HL-60/S4 treated with phorbol 12-myristate 13-acetate at 8.2 ng/mL for 4 days and 3 days (cell line): Measurements from ENCODE around the gene NCKAP5.

Experiments used
- in situ Hi-C: fragments of 300-500 bp; cut with MboI; formaldehyde crosslinking; loops from 2 replicates; pipeline ENCODE4 v1.15.0; 2022; ENCODE audit warnings: low sequenced_read_pairs

Gene NCKAP5

DNA sequence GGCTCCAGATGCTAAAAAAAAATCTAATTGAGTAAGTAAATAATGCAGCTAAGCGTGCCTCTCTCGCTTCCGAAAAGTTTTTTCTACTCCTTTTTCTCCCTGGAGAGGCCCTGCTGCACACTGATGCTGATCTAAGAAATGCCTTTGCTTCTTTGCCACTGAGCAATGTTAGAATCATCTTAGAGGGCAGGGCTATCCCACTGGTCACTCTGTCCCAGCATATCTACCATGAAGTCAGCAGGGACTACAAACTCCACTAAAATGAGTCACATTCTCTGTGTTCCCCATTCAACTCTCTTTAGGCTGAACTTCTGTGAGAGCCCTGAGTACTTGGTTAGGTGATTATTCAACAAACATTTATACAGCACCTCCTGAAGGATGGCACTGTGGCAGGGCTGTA lies 770.7 kb downstream of the NCKAP5 start:
- in situ Hi-C loops = no loop called here

DNA sequence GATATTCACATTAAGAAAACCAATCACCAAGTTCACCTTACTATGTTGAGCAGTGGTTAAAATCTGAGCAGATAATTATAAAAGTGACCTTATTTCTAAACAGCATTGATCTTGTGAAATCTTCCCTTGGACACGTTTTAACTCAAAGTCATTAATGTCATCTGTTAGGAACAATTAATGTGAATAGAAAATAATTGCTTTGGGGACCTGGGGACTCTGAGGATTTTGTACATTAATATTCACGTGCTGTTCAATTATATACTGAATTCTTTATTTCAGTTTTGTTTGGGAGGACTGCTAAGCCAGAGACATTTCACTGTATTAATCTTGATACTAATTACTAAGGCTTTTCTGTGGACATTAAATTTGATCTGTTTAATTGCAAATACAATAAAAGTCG lies 771.2 kb downstream of the NCKAP5 start:
- in situ Hi-C loops = no loop called here

DNA sequence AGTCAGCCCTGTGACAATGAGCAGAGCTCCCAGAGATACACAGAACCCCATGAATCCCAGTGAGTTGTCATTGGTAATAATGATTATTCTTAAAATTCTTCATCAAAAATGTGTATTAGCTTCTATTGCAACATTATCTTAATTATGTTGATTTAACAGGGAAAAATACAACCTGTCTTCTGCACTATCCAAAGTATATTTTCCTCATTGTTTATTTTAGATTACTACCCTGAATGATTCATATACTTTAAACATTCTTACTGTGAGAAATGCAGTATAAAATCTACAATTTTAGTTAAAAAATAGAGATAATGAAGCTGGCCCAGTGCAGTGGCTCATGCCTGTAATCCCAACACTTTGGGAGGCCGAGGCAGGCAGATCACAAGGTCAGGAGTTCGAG lies 773.0 kb downstream of the NCKAP5 start:
- in situ Hi-C loops = no loop called here

DNA sequence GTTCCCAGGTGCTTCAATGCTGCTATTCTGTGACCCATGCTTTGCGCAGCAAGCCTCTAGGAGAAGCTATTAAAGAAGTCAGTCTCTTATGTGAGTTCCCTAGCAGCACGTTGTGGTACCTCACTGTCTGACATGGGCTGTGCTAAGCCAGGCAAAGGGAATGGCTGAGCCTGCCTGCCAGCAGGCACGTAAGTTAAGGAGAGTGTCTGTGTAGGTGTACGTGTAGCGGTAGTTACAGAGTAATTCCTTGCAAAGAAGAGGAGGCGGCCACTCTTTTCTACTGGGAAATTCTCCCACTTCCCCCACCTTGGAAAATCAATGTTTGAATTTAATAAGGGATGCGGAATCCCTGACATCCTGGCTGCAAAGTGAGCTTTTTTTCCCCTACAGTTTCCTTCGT lies 774.7 kb downstream of the NCKAP5 start:
- in situ Hi-C loops = no loop called here

DNA sequence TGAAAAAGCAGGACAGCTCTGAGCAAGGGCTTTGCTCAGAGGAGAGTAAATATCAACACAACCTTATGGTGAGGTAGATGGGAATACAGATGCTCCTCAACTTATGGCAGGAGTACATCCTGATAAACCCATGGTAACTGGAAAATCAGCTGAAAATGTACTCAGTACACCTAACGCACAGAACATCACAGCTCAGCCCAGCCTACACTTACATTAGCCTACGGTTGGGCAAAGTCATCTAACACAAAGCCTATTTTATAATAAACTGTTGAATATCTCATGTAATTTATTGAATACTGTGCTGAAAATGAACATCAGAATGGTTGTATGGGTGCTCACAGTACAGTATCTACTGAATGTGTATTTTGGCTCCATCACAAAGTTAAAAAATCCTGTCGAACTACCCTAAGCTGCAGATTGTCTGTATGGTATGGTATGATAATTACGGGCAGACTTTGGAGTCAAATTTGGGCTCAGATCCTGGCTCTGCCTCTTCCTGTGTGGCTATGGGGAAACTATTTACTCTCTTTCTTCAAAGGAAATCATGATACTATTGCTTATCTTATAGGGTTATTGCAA lies 778.0 kb downstream of the NCKAP5 start:
- in situ Hi-C loops = no loop called here

DNA sequence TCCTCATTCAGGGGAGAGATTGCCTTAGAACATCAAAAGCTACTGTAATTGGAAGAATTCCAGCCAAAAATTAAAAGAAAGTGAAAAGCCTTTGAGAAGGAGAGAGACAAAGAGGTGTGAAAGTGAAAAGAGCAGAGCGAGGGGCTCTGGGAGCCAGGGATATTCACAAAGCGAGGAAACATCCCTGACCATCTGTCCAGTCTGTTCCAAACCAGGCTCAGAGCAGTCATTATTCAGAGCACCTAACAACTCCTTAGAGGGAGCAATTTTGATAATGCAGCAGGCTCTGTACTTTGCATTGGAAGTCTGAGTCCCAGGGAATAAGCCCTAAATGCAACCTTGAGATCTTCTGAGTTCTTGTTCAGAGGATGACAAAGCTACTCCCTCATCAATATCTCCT lies 779.2 kb downstream of the NCKAP5 start:
- in situ Hi-C loops = no loop called here

DNA sequence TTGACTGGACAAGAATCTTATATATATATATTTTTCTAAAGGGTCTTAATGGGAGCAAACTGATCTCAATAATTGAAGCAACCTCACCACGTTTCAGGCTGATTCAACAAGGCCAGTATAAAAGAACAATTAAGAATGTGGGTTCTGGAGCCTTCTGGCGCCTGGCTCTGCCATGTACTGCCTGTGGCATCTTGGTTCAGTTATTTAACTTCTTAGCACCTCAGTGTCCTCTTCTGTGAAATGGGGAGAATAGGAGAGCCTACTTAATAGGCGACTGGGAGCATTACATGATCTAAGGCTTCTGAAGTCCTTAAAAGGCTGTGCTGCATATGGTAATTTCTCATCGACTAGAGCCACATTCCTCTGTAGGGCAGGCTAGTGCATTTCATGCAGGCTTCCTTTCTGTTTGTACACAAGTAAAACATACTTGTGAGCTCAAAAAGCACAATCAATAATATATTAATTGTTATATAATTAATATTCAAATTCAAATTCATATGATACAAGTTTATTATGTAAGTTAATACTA lies 779.9 kb downstream of the NCKAP5 start:
- in situ Hi-C loops = no loop called here

DNA sequence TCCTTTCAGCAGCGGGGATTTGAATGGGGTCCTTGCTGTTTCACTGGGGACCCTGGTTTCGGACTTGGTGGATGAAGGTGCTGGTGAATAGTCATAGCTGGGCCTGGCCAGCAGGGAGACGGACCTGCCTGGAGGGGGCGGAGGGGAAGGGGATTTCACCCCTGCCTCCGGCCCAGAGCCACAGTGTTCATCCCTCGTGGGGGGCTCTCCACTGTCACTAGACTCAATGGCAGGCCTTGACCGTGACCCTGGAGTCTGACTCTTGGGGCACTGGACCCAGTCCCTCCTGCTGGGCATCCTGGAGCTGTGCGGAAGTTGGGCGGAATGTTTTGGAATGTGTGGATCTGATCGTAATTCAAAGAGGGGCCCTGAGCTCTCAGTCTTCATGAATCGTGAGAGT lies 784.4 kb downstream of the NCKAP5 start:
- in situ Hi-C loops = no loop called here

DNA sequence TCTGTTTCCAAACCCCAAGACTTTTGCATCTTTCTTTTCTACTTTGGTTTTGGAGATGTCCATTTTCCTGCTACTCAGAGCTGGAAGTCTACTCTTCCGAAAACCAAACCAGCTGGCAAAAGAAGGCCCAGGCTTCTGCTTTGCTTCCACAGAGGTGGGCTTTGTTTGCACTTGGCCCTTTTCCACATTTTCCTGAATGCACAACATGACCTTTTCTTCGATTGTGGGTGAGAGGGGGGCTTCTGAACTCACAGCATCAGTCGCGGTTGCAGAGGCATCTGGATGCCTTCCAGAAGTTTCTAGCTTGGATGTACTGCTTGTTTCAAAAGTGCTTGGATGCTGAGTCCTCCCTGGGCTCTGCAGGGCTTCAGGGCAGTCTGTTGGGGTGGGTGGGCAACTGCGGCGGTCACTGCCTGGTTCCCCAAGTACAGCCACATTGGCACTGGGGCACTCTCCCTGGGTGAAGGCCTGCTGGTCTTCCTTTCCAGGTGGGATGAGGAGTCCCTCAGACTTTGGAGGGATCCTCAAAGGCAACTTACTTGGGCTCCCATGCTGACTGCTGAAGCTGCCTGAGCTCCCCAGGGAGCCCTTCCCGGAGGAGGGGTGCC lies 786.0 kb downstream of the NCKAP5 start:
- in situ Hi-C loops = no loop called here

DNA sequence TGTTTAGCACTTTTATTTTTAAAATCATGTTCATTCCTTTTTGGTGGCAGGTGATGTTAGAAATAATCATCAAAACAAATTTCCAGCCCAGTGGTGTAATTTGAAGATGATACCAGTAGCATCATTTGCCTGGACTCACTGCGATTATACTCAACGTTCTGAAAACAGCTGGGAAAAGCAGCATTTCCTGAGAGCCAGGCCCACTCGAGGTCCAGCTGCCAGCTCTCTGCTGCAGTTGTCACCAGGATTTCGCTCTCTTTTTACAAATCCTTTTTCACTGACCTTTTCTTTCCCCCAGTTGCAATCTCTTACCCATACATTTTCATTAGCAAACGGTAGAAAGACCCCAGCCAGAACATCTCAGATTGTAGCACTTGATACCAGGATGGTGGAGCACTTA lies 787.6 kb downstream of the NCKAP5 start:
- in situ Hi-C loops = no loop called here

DNA sequence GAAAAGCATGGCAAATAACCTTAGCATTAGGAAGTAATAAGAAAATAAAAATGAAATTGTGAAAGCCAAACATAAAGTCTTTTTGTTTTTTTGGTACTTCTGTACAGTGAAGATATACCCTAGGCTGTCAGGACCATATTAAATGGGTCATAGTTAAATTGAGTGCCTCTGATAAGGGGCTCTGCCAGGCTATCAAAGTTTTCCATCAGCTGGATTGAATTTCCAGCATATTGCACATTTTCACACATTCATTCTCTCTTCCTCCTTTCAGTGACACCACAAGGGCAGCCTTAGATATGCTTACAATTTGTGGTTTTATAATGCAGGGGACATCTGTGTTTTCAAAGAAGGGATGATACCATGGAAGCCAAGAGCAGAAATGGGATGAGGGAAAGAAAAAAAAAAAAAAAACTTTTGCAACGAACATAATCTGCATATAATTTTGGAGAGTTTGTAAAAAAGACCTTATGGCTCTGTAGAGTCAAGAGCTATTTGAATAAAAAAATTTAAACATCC lies 789.0 kb downstream of the NCKAP5 start:
- in situ Hi-C loops = no loop called here

DNA sequence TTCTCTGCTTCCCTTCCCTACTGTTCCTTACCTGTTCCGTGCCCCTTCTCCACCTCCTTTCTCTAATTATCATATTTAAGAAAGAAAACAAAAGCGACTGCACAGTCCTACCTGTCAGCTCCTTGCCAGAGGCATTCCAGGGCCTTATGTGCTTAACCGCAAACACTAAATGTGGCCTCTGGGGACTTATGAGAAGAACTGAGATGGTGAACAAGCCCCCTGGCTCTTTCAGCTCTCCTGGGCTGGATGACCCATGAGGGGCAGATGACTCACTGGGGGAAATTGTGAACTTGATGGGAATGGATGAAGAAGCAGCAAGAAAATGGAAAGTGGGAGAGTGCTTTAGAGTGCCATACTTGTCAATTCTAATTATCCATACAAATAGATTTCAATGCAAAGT lies 792.0 kb downstream of the NCKAP5 start:
- in situ Hi-C loops = no loop called here

DNA sequence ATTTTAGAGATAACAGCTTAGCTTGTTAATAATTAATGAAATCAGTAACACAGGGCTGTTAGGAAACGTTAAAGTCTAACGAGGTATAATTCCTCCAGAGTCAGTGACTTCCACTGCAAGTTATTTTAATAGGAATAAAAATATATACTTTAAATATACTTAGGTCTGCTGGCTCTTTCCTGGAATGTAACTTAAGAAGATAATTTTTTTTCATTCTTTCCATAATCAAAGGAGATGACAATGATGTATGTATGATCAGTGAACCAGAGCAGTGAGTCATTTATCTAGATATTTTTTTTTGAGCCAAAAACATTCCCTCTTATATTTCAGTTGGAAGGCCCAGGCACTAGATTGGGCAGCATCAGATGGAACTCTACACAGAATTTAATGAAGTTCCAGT lies 794.1 kb downstream of the NCKAP5 start:
- in situ Hi-C loops = no loop called here

DNA sequence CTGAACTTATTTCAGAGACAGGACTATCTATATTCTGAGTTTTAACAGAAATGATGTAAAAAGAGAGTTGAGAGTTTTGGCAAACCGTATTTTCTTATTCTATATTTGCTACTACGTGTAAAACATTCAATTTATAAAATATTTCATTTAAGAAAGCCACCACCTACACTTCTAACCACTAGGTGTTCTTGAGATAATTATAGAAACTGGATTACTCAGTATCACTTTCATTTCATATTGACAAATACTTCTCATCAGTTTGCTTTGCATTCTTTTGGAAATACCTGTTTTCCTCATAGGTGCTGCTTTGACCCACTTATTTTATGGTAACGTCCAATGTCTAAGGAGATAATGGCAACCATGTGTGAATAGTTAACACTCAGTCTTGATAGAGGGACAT lies 794.9 kb downstream of the NCKAP5 start:
- in situ Hi-C loops = no loop called here

DNA sequence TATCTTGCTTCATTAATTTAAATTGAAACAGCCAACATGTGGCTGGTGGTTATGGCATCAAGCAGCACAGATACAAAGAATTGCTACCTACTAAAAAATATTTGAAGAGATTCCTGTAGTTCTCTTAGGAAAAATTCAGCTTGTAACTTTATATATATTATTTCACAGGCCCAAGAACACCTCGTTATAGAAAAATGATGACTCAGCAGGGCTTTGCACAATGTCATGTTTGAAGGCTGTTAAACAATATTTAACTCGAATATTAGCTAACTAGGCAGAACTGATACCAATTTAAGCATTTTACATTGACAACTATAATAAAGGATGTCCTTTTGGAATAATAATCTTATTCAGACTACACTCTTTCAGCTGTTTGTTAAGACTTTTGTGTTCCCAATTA lies 795.9 kb downstream of the NCKAP5 start:
- in situ Hi-C loops = no loop called here

DNA sequence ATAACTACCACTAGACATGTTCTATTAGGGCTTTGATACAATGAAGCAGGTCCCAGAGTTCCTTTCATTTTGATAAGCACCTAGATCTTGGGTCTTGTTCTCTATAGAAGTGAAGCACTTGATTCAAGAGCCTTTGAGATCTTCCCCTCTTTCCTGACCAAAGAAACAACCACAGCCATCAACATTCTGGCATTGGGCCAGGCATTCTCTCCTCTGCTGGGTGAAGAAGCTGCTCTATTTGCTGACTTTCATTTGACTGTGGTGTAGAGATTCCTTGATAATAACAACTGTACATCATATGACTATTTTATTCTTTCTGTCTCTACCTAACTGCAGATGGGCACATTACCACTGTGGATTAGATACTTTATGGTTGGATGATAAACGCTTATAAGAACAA lies 801.7 kb downstream of the NCKAP5 start:
- in situ Hi-C loops = no loop called here

DNA sequence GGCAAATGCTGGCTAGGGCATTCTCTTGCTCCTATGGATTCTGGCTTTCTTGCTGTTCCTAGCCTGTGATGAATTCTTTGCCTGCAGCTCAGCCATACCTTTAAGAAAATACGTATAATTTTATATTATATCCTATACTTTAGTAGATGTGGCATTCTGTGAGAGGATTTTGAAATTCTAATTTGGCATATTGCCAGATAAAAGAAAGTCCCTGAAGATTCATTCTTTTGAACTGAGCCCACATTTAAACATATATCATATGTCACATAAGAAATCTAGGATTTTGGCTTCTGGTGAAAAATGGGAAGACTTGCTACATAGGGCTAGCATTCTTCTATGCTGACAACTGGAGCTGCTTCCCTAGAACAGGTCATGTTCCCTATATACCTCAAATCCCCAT lies 806.8 kb downstream of the NCKAP5 start:
- in situ Hi-C loops = no loop called here

DNA sequence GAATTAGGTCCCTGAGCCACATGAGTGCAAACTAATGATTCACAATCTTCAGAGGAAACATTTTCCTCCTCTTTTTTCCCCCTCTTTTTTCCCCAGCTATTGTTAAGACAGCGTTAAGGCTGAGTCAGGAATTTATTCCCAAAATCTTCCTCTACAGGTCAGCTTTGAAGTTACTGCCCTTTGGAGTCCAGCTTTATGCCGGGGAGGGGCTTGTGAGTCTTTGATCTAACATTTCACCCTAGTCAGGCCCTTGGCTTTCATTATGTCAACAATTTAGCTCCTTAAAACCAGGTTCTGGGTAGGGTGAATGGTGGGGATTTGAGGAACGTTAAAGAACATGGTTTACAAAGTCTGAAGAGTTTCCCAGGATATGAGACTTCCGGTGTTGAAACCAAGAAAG lies 807.3 kb downstream of the NCKAP5 start:
- in situ Hi-C loops = no loop called here

DNA sequence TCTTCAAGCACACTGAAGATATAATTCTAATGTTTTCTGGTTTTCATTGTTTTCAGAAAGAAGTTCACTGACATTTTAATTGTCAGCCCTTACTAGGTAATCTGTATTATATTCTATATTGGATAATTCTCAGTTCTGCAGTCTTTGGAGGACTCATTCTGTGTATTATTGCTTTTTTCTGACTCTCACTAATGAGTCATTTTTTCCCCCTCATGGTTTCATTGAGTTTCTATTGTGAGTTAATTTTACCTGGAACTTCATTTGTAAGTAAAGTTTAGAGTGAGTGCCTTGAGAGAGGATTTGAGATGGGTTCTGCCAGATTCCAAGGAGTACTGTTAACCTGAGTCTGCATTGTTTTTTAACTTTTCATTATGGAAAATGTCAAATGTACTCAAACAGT lies 807.9 kb downstream of the NCKAP5 start:
- in situ Hi-C loops = no loop called here

DNA sequence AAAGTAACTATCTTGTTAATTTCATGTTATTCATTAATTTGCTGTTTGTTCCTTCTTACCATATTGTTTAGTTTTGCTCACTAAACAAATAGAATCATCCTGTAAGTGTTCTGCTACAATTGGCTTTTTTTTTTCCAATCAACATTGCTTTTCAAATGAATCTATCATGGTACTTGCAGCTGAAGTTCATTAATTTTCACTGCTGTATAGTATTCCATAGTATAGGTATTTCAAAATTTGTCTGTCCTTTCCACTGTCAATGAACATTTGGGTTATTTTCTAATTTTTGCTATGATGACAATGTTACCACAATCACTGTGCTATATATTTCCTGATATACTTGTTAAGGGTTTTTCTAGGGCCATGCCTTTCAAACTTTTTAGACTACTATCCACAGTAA lies 809.3 kb downstream of the NCKAP5 start:
- in situ Hi-C loops = no loop called here

DNA sequence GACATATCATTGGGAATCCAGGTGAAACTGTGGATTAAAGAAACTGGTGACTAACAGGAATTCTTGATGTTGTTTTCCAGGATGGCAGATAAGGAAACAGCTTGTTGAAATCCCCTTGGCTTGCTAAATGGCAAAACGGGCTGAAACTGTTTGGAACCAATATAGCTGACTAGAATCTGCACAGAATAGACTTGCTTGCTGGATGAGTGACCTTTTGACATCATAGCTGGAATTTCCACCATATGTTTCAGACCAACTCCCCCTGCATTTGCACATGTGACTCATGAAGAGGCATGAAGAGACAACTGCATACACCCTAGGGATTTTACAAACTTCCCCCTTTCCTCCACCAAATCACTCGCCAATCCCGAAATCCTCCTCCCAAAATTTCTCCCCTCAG lies 810.6 kb downstream of the NCKAP5 start:
- in situ Hi-C loops = no loop called here

DNA sequence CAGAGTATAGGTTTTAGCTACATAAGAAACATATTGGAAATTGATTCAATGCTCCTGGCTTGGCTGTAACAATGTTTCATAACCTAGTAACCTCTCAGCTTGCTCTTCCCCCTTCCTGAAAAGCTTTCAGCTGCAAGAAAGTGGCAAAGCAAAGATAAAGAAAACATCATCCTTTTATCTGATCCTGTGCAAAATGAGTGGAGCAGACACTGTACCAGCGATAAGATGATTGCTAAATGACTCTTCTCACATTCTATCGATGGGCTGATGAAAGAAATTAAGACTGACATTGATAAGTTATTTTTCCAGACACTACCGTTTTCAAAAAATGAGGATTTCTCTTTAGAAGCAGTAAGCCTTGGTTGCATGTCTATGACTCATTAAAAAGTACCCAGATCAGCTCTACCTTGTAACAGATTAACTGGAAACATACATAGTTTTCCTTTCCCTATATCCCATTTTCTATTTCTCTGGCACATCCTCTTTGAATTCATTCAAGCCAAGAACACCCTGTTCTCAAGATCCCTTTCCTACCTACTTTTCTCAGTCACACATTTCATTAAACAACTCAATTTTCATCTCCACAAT lies 811.2 kb downstream of the NCKAP5 start:
- in situ Hi-C loops = no loop called here
